ENCODE results near the gene PDIA2. TPM values are rescaled to one million over a fixed set of nuclear protein-coding genes. Genes with fewer than 3 reads are reported as not detected.

The PDIA2 gene
- total and polyA plus RNA-seq, 10 of the 15 experiments (the other 5 are each of a cell fraction or from before 2014, with no cell fraction given): 0.11 to 0.36 TPM; not detected in 8

DNA sequence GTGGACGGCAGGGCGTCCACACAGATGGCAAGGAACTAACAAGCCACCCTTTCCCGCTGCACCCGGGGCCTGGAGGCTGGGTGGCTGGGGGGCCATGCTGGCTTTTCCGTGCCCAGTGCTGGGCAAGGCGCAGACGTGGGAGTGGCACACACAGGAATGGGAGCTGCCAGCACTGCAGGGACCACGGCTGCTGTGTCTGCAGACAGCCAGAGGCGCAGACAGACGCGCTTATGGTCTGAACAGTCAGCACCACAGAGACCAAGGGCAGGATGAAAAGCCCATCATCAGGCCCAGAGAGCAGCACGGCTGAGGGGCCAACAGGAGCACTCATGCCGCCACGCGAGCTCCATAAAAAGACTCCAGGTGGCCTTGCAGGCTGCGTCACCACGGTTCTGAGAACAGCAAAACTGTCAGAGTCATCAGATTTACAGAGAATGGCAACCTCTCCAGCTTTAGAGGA is 24.0 kb downstream of the PDIA2 start:
- Histone ChIP-seq H3K4me2 (ENCODE audit: control insufficient read depth, insufficient read depth) (no peak overlapping the region), H3K27ac (ENCODE audit: control insufficient read depth, insufficient read depth) (no peak overlapping the region), H3K4me3 (no peak overlapping the region), H3K36me3 (ENCODE audit: control insufficient read depth in 2 of 2, insufficient read depth in 2 of 2, low read length in 1 of 2) (peaks cover 10 to 25% of the 10 kb centered on the region in 2 experiments), H2AFZ (ENCODE audit: control insufficient read depth, low read depth, low read length) (no peak overlapping the region), H3K9ac (ENCODE audit: control insufficient read depth, insufficient read depth, low read length) (no peak overlapping the region), H3K27me3 (replicated peaks in 1 of 2; ENCODE audit: control insufficient read depth in 2 of 2, insufficient read depth in 2 of 2, low read length in 1 of 2) (no peaks in the 10 kb centered on the region), H4K20me1 (ENCODE audit: control insufficient read depth, insufficient read depth) (no peaks in the 10 kb centered on the region; the same call in 1 of the 2 replicates), H3K4me1 (ENCODE audit: control insufficient read depth, insufficient read depth, low read length) (no peaks in the 10 kb centered on the region; the same call in 1 of the 2 replicates), H3K9me3 (replicated peaks; ENCODE audit: control insufficient read depth, insufficient read depth, low read length) (no peaks in the 10 kb centered on the region), H3K79me2 (ENCODE audit: control insufficient read depth, insufficient read depth, low read length) (no peaks in the 10 kb centered on the region)
- ChIA-PET SMC1A (ENCODE audit: uncharacterized antibody, unreplicated experiment) (no interaction called here), CTCF (no interaction called here), RAD21 (ENCODE audit: unreplicated experiment) (no interaction called here), POLR2A (no interaction called here)
- FAIRE-seq (no peak), DNase-seq (ENCODE audit: low read depth, low spot score) (no peak), ATAC-seq (no peak)
- intact Hi-C loops (cut with micrococcal nuclease; ENCODE audit: unreplicated experiment) (no loop called here), in situ Hi-C loops (cut with MboI) (no loop called here)
- no TSS peak for BruUV-seq (replicated peaks)
- WGBS (ENCODE audit: insufficient coverage, insufficient replicate concordance, low lambda C conversion rate, missing lambda C conversion rate): 96% methylated on average over 17 of the region's 17 CpGs
- TF ChIP-seq CBX3 (IDR thresholded peaks at IDR 0.05; ENCODE audit: borderline replicate concordance, low read depth) (no peak), SRF (IDR thresholded peaks at IDR 0.05; ENCODE audit: low read depth in 2 of 2, low read length in 2 of 2) (no peak), POU2F2 (IDR thresholded peaks at IDR 0.05; ENCODE audit: borderline replicate concordance, low read depth, low read length) (no peak), BHLHE40 (IDR thresholded peaks at IDR 0.05; ENCODE audit: borderline replicate concordance in 1 of 2, low read depth in 2 of 2, low read length in 1 of 2) (no peak), ZBED1 (IDR thresholded peaks at IDR 0.05; ENCODE audit: borderline replicate concordance) (no peak), JUND (IDR thresholded peaks at IDR 0.05; ENCODE audit: low read depth, low read length) (no peak), BMI1 (IDR thresholded peaks at IDR 0.05; ENCODE audit: borderline replicate concordance) (no peak), GATAD2B (conservative IDR thresholded peaks at IDR 0.05; ENCODE audit: low read depth) (no peak), ASH2L (IDR thresholded peaks at IDR 0.05; ENCODE audit: borderline replicate concordance, low read depth) (no peak), ZZZ3 (IDR thresholded peaks at IDR 0.05; ENCODE audit: control insufficient read depth, insufficient read length, low read depth) (no peak)
- TF ChIP-seq, protein P1, sequence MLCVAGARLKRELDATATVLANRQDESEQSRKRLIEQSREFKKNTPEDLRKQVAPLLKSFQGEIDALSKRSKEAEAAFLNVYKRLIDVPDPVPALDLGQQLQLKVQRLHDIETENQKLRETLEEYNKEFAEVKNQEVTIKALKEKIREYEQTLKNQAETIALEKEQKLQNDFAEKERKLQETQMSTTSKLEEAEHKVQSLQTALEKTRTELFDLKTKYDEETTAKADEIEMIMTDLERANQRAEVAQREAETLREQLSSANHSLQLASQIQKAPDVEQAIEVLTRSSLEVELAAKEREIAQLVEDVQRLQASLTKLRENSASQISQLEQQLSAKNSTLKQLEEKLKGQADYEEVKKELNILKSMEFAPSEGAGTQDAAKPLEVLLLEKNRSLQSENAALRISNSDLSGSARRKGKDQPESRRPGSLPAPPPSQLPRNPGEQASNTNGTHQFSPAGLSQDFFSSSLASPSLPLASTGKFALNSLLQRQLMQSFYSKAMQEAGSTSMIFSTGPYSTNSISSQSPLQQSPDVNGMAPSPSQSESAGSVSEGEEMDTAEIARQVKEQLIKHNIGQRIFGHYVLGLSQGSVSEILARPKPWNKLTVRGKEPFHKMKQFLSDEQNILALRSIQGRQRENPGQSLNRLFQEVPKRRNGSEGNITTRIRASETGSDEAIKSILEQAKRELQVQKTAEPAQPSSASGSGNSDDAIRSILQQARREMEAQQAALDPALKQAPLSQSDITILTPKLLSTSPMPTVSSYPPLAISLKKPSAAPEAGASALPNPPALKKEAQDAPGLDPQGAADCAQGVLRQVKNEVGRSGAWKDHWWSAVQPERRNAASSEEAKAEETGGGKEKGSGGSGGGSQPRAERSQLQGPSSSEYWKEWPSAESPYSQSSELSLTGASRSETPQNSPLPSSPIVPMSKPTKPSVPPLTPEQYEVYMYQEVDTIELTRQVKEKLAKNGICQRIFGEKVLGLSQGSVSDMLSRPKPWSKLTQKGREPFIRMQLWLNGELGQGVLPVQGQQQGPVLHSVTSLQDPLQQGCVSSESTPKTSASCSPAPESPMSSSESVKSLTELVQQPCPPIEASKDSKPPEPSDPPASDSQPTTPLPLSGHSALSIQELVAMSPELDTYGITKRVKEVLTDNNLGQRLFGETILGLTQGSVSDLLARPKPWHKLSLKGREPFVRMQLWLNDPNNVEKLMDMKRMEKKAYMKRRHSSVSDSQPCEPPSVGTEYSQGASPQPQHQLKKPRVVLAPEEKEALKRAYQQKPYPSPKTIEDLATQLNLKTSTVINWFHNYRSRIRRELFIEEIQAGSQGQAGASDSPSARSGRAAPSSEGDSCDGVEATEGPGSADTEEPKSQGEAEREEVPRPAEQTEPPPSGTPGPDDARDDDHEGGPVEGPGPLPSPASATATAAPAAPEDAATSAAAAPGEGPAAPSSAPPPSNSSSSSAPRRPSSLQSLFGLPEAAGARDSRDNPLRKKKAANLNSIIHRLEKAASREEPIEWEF (IDR thresholded peaks at IDR 0.05; ENCODE audit: insufficient replicate concordance, low read depth, low read length): no peak
- TF ChIP-seq, protein P2, sequence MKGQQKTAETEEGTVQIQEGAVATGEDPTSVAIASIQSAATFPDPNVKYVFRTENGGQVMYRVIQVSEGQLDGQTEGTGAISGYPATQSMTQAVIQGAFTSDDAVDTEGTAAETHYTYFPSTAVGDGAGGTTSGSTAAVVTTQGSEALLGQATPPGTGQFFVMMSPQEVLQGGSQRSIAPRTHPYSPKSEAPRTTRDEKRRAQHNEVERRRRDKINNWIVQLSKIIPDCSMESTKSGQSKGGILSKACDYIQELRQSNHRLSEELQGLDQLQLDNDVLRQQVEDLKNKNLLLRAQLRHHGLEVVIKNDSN (IDR thresholded peaks at IDR 0.05; ENCODE audit: borderline replicate concordance, extremely low read length, insufficient read depth, low read depth, low read length): no peak
- TF ChIP-seq, protein P3, sequence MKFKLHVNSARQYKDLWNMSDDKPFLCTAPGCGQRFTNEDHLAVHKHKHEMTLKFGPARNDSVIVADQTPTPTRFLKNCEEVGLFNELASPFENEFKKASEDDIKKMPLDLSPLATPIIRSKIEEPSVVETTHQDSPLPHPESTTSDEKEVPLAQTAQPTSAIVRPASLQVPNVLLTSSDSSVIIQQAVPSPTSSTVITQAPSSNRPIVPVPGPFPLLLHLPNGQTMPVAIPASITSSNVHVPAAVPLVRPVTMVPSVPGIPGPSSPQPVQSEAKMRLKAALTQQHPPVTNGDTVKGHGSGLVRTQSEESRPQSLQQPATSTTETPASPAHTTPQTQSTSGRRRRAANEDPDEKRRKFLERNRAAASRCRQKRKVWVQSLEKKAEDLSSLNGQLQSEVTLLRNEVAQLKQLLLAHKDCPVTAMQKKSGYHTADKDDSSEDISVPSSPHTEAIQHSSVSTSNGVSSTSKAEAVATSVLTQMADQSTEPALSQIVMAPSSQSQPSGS (IDR thresholded peaks at IDR 0.05; ENCODE audit: low read length): no peak
- TF ChIP-seq, protein P4, sequence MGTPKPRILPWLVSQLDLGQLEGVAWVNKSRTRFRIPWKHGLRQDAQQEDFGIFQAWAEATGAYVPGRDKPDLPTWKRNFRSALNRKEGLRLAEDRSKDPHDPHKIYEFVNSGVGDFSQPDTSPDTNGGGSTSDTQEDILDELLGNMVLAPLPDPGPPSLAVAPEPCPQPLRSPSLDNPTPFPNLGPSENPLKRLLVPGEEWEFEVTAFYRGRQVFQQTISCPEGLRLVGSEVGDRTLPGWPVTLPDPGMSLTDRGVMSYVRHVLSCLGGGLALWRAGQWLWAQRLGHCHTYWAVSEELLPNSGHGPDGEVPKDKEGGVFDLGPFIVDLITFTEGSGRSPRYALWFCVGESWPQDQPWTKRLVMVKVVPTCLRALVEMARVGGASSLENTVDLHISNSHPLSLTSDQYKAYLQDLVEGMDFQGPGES (IDR thresholded peaks at IDR 0.05): no peak
